SK-N-SH (cell line): ENCODE data around the gene ZW10. TPM values are rescaled to one million over a fixed set of nuclear protein-coding genes. Genes with fewer than 3 reads are reported as not detected.
A peak's percentile ranks its signal among the peaks of the same experiment; 100 is the strongest.

ENCODE experiments used
- CTCF ChIA-PET: fragments of 300-600, 350-600 bp; formaldehyde crosslinking; extraction: SDS; loops from one replicate; lab custom pipeline; 2021; lab: Yijun Ruan, JAX
- POLR2A ChIA-PET: fragments of 350-600 bp; sonication (Branson Sonifier 250); formaldehyde crosslinking; extraction: SDS; loops from one replicate; lab custom pipeline; 2020; ENCODE audit warnings: antibody characterized with exemption, inconsistent platforms; lab: Yijun Ruan, JAX
- DNase-seq: peaks from one replicate; pipeline ENCODE4 v3.0.0; 2012
- H2AFZ ChIP-seq: fragments of 200-600 bp; sonication (generic); 2 replicates; pipeline ENCODE4 v1.8.1; 2016; ENCODE audit warnings: antibody characterized with exemption, mild to moderate bottlenecking, low read depth
- H3F3A ChIP-seq: fragments of 200-600 bp; sonication (generic); replicated peaks from 2 replicates; pipeline ENCODE3; 2016; ENCODE audit warnings: antibody characterized with exemption, mild to moderate bottlenecking; ENCODE audit not compliant: insufficient read depth
- H3K27ac ChIP-seq, 2 experiments: fragments of 200-500 bp in 1 of 2; fragments of 200-600 bp in 1 of 2; sonication (Bioruptor generic) in 1 of 2; sonication (generic), shearing (Covaris generic) in 1 of 2; 2 replicates each; pipeline versions ENCODE4 v1.5.1 to v1.6.1; 2014 to 2016; ENCODE audit warnings: low read depth in 2 of 2, inconsistent platforms in 1 of 2, low read length in 1 of 2, mild to moderate bottlenecking in 1 of 2, mixed read lengths in 1 of 2
- H3K27me3 ChIP-seq: fragments of 200-600 bp; sonication (generic), shearing (Covaris generic); 2 replicates; pipeline ENCODE4 v1.6.1; 2016; ENCODE audit warnings: mixed run types; ENCODE audit not compliant: insufficient read depth
- H3K36me3 ChIP-seq, 2 experiments: fragments of 200-500 bp in 1 of 2; fragments of 200-600 bp in 1 of 2; sonication (Bioruptor generic) in 1 of 2; sonication (generic) in 1 of 2; replicated peaks in 1 of 2; 2 replicates each; pipeline versions ENCODE3 to v1.5.1; 2014 to 2016; ENCODE audit warnings: low read length in 1 of 2, mild to moderate bottlenecking in 1 of 2; ENCODE audit not compliant: insufficient read depth in 2 of 2, control insufficient read depth in 1 of 2
- H3K4me1 ChIP-seq, 2 experiments: fragments of 200-500 bp in 1 of 2; fragments of 200-600 bp in 1 of 2; sonication (Bioruptor generic) in 1 of 2; sonication (generic), shearing (Covaris generic) in 1 of 2; 2 replicates each; pipeline versions ENCODE4 v1.5.1 to v1.6.1; 2014 to 2016; ENCODE audit warnings: low read depth in 1 of 2, low read length in 1 of 2, mixed run types in 1 of 2; ENCODE audit not compliant: insufficient read depth in 2 of 2, control insufficient read depth in 1 of 2
- H3K4me2 ChIP-seq: fragments of 200-600 bp; sonication (generic), shearing (Covaris generic); 2 replicates; pipeline ENCODE4 v1.6.1; 2017; ENCODE audit warnings: mixed run types
- H3K4me3 ChIP-seq, 2 experiments: fragments of 200-500 bp in 1 of 2; fragments of 200-600 bp in 1 of 2; sonication (Bioruptor generic) in 1 of 2; sonication (generic), shearing (Covaris generic) in 1 of 2; 2 replicates each; pipeline versions ENCODE4 v1.5.1 to v1.8.1; 2014 to 2016; ENCODE audit warnings: low read depth in 2 of 2, inconsistent platforms in 1 of 2, low read length in 1 of 2, mild to moderate bottlenecking in 1 of 2, mixed read lengths in 1 of 2, moderate library complexity in 1 of 2
- H3K79me2 ChIP-seq: fragments of 200-600 bp; sonication (generic); 2 replicates; pipeline ENCODE4 v1.8.1; 2017; ENCODE audit warnings: mild to moderate bottlenecking; ENCODE audit not compliant: insufficient read depth
- H3K9ac ChIP-seq: fragments of 200-600 bp; sonication (generic); 2 replicates; pipeline ENCODE4 v1.6.1; 2017; ENCODE audit warnings: mixed run types
- H3K9me2 ChIP-seq: fragments of 200-600 bp; sonication (generic); 2 replicates; pipeline ENCODE4 v1.6.1; 2017; ENCODE audit warnings: mixed run types
- H3K9me3 ChIP-seq: fragments of 200-600 bp; sonication (generic); 2 replicates; pipeline ENCODE4 v1.6.1; 2017; ENCODE audit warnings: mixed run types, mild to moderate bottlenecking, moderate library complexity
- H4K20me1 ChIP-seq: fragments of 200-600 bp; sonication (generic); 2 replicates; pipeline ENCODE4 v1.6.1; 2017; ENCODE audit warnings: mild to moderate bottlenecking, mixed run types; ENCODE audit not compliant: insufficient read depth
- CHD2 ChIP-seq: fragments of 150-350 bp; IDR thresholded peaks from 2 replicates; pipeline ENCODE4 v1.6.1; 2018; ENCODE audit warnings: low read length; ENCODE audit not compliant: partially characterized antibody
- EP300 ChIP-seq, 2 experiments: IDR thresholded peaks; 2 replicates each; pipeline versions ENCODE4 v1.4.0 to v1.6.1; 2012; ENCODE audit warnings: borderline replicate concordance in 1 of 2, low read depth in 1 of 2, low read length in 1 of 2
- MXI1 ChIP-seq: IDR thresholded peaks from 2 replicates; pipeline ENCODE4 v1.6.1; 2012; ENCODE audit warnings: mild to moderate bottlenecking, low read depth, low read length, improper control_type of control experiment
- NRF1 ChIP-seq: IDR thresholded peaks from 2 replicates; pipeline ENCODE4 v1.6.1; 2012; ENCODE audit warnings: low read depth, mild to moderate bottlenecking, low read length
- RAD21 ChIP-seq: IDR thresholded peaks from 2 replicates; pipeline ENCODE4 v1.6.1; 2012; ENCODE audit warnings: mild to moderate bottlenecking, low read length
- RCOR1 ChIP-seq: fragments of 150-350 bp; IDR thresholded peaks from 2 replicates; pipeline ENCODE4 v1.6.1; 2017; ENCODE audit warnings: antibody characterized with exemption, low read length
- SIN3A ChIP-seq: IDR thresholded peaks from 2 replicates; pipeline ENCODE4 v1.6.1; 2012; ENCODE audit warnings: low read depth, mild to moderate bottlenecking, low read length, moderate library complexity, borderline replicate concordance
- TAF1 ChIP-seq: IDR thresholded peaks from 2 replicates; pipeline ENCODE4 v1.6.1; 2012; ENCODE audit warnings: low read depth, mild to moderate bottlenecking, low read length, moderate library complexity, borderline replicate concordance
- TCF12 ChIP-seq: IDR thresholded peaks from 2 replicates; pipeline ENCODE4 v1.4.0; 2012
- YY1 ChIP-seq: IDR thresholded peaks from 2 replicates; pipeline ENCODE4 v1.4.0; 2012; ENCODE audit warnings: low read depth, mild to moderate bottlenecking
- WGBS: methylation state at CpG from one replicate; pipeline ENCODE4 v1.1.6; 2017; ENCODE audit warnings: low lambda C conversion rate; 5-methylcytosine and 5-hydroxymethylcytosine counted together
- polyA plus RNA-seq, 3 experiments: library from polyadenylated mRNA; depleted of rRNA; stranded (reverse); fragments of >200 nt; gene quantifications; 2 replicates each; pipeline ENCODE4 v1.2.3, GENCODE V29; 2012
- TF ChIP-seq, protein P1 (sequence below): IDR thresholded peaks from 2 replicates; pipeline ENCODE4 v1.4.0; 2012; ENCODE audit warnings: low read depth, borderline replicate concordance
- TF ChIP-seq, protein P2 (sequence below): fragments of 150-350 bp; IDR thresholded peaks from 2 replicates; pipeline ENCODE4 v1.6.1; 2017; ENCODE audit warnings: antibody characterized with exemption, low read length, low read depth, borderline replicate concordance
- TF ChIP-seq, protein P3 (sequence below): IDR thresholded peaks from 2 replicates; pipeline ENCODE4 v1.4.0; 2012; ENCODE audit warnings: low read depth, borderline replicate concordance
- TF ChIP-seq, protein P4 (sequence below): IDR thresholded peaks from 2 replicates; pipeline ENCODE4 v1.6.1; 2012; ENCODE audit warnings: mild to moderate bottlenecking, low read depth, low read length, moderate library complexity
- TF ChIP-seq, protein P5 (sequence below): IDR thresholded peaks from 2 replicates; pipeline ENCODE4 v1.4.0; 2012; ENCODE audit warnings: low read depth

Gene ZW10
- polyA plus RNA-seq, 1 of the 3 experiments (the other 2 are of a cell fraction): 6.1 TPM

DNA sequence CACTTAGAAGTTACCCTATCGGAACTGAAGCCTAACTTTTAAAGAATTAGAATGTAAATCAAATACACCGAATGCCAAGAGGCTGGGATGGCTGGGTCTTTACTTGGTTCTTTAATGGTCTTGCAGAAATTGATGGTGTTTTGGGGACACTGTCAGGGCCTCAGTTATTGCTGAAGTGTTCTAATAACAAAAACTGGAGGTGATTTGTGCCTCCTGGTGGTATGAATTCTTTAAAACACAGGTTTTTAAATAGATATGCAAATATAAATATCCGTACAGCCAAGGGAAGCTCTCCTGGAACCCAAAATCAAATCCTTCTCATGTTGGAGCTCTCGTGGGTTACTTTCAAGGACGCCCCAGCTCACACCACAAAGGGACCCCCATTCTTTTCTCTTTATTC is 48.1 kb downstream of the ZW10 start:
- WGBS: 87% methylated on average over 5 of the region's 5 CpGs
- Histone ChIP-seq H3K9me2 (no peaks in the 10 kb centered on the region), H3F3A (no peaks in the 10 kb centered on the region), H3K4me1 (peaks cover 0 to 16% of the 10 kb centered on the region in 2 experiments; a peak in 2 of 4 replicates), H3K4me3 (no peak overlapping the region), H3K79me2 (no peaks in the 10 kb centered on the region), H3K9ac (no peak overlapping the region), H2AFZ (no peak overlapping the region), H3K9me3 (no peaks in the 10 kb centered on the region), H3K27me3 (no peaks in the 10 kb centered on the region), H3K27ac (no peak overlapping the region), H4K20me1 (no peaks in the 10 kb centered on the region), H3K36me3 (no peaks in the 10 kb centered on the region), H3K4me2 (no peak overlapping the region)
- POLR2A ChIA-PET: no interaction called here
- DNase-seq: no peak
- TF ChIP-seq RAD21: peak; percentile 25; the same call in 1 of the 2 replicates
- TF ChIP-seq, protein P1, sequence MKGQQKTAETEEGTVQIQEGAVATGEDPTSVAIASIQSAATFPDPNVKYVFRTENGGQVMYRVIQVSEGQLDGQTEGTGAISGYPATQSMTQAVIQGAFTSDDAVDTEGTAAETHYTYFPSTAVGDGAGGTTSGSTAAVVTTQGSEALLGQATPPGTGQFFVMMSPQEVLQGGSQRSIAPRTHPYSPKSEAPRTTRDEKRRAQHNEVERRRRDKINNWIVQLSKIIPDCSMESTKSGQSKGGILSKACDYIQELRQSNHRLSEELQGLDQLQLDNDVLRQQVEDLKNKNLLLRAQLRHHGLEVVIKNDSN: no peak
- CTCF ChIA-PET: interaction anchor here (0.6 to 2.2 kb wide), 15 partner anchors 10 to 1761 kb away, joined by 3 to 12 read pairs (median 3); no protein-coding TSS in a partner anchor

DNA sequence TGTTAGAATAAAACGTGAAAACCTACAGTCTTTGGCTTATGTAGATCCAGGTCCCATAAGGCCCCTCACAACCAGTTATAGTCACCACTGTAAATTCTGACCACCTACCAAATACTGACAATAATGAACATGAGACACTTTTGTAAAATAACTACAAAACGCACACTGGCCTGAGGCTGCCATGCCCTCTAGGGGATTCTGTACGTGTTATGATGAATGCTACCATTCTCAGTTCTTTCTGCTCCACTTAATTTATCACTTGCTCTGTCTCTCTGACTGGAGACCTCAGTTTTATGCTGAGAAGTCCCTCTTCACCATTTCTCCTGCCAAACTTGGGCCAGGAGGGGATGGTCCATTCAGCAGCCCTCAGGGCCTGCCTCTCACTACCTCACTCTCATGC is 48.7 kb downstream of the ZW10 start:
- no peaks in the 10 kb centered on the region for H3K36me3 ChIP-seq
- no peaks in the 10 kb centered on the region for H3F3A ChIP-seq
- POLR2A ChIA-PET: no interaction called here
- peaks cover 0 to 16% of the 10 kb centered on the region in 2 experiments; a peak in 2 of 4 replicates for H3K4me1 ChIP-seq
- no peaks in the 10 kb centered on the region for H3K9me2 ChIP-seq
- no peak overlapping the region for H3K9ac ChIP-seq
- no peaks in the 10 kb centered on the region for H3K9me3 ChIP-seq
- no peak overlapping the region for H3K4me2 ChIP-seq
- whole genome bisulfite sequencing: 81% methylated on average over 3 of the region's 3 CpGs
- H3K27me3 ChIP-seq: no peaks in the 10 kb centered on the region
- H4K20me1 ChIP-seq: no peaks in the 10 kb centered on the region
- H2AFZ ChIP-seq: no peak overlapping the region
- H3K4me3 ChIP-seq: no peak overlapping the region
- TF ChIP-seq RCOR1 (no peak), EP300 (IDR thresholded peaks at IDR 0.05; ENCODE audit: borderline replicate concordance in 1 of 2, low read depth in 1 of 2, low read length in 1 of 2) (no peak), SIN3A (no peak), TAF1 (no peak), CHD2 (no peak), RAD21 (no peak), YY1 (no peak), TCF12 (no peak), NRF1 (no peak), MXI1 (no peak)
- TF ChIP-seq, protein P2, sequence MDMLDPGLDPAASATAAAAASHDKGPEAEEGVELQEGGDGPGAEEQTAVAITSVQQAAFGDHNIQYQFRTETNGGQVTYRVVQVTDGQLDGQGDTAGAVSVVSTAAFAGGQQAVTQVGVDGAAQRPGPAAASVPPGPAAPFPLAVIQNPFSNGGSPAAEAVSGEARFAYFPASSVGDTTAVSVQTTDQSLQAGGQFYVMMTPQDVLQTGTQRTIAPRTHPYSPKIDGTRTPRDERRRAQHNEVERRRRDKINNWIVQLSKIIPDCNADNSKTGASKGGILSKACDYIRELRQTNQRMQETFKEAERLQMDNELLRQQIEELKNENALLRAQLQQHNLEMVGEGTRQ: no peak
- TF ChIP-seq, protein P3, sequence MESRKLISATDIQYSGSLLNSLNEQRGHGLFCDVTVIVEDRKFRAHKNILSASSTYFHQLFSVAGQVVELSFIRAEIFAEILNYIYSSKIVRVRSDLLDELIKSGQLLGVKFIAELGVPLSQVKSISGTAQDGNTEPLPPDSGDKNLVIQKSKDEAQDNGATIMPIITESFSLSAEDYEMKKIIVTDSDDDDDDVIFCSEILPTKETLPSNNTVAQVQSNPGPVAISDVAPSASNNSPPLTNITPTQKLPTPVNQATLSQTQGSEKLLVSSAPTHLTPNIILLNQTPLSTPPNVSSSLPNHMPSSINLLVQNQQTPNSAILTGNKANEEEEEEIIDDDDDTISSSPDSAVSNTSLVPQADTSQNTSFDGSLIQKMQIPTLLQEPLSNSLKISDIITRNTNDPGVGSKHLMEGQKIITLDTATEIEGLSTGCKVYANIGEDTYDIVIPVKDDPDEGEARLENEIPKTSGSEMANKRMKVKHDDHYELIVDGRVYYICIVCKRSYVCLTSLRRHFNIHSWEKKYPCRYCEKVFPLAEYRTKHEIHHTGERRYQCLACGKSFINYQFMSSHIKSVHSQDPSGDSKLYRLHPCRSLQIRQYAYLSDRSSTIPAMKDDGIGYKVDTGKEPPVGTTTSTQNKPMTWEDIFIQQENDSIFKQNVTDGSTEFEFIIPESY: no peak
- TF ChIP-seq, protein P4, sequence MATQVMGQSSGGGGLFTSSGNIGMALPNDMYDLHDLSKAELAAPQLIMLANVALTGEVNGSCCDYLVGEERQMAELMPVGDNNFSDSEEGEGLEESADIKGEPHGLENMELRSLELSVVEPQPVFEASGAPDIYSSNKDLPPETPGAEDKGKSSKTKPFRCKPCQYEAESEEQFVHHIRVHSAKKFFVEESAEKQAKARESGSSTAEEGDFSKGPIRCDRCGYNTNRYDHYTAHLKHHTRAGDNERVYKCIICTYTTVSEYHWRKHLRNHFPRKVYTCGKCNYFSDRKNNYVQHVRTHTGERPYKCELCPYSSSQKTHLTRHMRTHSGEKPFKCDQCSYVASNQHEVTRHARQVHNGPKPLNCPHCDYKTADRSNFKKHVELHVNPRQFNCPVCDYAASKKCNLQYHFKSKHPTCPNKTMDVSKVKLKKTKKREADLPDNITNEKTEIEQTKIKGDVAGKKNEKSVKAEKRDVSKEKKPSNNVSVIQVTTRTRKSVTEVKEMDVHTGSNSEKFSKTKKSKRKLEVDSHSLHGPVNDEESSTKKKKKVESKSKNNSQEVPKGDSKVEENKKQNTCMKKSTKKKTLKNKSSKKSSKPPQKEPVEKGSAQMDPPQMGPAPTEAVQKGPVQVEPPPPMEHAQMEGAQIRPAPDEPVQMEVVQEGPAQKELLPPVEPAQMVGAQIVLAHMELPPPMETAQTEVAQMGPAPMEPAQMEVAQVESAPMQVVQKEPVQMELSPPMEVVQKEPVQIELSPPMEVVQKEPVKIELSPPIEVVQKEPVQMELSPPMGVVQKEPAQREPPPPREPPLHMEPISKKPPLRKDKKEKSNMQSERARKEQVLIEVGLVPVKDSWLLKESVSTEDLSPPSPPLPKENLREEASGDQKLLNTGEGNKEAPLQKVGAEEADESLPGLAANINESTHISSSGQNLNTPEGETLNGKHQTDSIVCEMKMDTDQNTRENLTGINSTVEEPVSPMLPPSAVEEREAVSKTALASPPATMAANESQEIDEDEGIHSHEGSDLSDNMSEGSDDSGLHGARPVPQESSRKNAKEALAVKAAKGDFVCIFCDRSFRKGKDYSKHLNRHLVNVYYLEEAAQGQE: no peak
- TF ChIP-seq, protein P5, sequence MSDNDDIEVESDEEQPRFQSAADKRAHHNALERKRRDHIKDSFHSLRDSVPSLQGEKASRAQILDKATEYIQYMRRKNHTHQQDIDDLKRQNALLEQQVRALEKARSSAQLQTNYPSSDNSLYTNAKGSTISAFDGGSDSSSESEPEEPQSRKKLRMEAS: no peak
- TF ChIP-seq, protein P1: no peak
- peak overlapping the region in 1 of 2 experiments; percentile 28; a peak in 1 of 4 replicates for H3K27ac ChIP-seq
- no peaks in the 10 kb centered on the region for H3K79me2 ChIP-seq
- no peak for DNase-seq
- CTCF ChIA-PET: interaction anchor here (0.7 to 2.2 kb wide), 4 partner anchors 32 to 419 kb away, joined by 3 to 12 read pairs (median 7); no protein-coding TSS in a partner anchor
